HG03139 (cell line): ENCODE measurements around the gene RADX.

ENCODE experiments used
- ATAC-seq: cut with Tn5 transposase; IDR thresholded peaks from one replicate; pipeline ENCODE4 v1.9.1; 2021; ENCODE audit not compliant: unreplicated experiment

The RADX gene

GRCh38 chrX:106680716-106681115, 68.9 kb downstream of the RADX start:
- no peak for ATAC-seq

GRCh38 chrX:106684207-106684606, 72.4 kb downstream of the RADX start:
- ATAC-seq, result no peak

- ATAC-seq, result no peak
Measured at GRCh38 chrX:106692425-106693065, 80.8 kb downstream of the RADX start.

GRCh38 chrX:106696502-106696901, 84.7 kb downstream of the RADX start:
- ATAC-seq, result no peak

GRCh38 chrX:106698693-106699092, 86.9 kb downstream of the RADX start:
- ATAC-seq, result no peak

GRCh38 chrX:106702636-106703035, 90.9 kb downstream of the RADX start:
- no peak for ATAC-seq

- no peak for ATAC-seq
Measured at GRCh38 chrX:106706466-106706865, 94.7 kb downstream of the RADX start.

- ATAC-seq, result no peak
Measured at GRCh38 chrX:106707771-106708454, 96.1 kb downstream of the RADX start.

- ATAC-seq, result no peak
Measured at GRCh38 chrX:106710771-106711170, 99.0 kb downstream of the RADX start.

- no peak for ATAC-seq
Measured at GRCh38 chrX:106711375-106711774, 99.6 kb downstream of the RADX start.

GRCh38 chrX:106716004-106716403, 104.2 kb downstream of the RADX start:
- no peak for ATAC-seq

- no peak for ATAC-seq
Measured at GRCh38 chrX:106716463-106716862, 104.7 kb downstream of the RADX start.

GRCh38 chrX:106718709-106719108, 106.9 kb downstream of the RADX start:
- no peak for ATAC-seq

GRCh38 chrX:106725931-106726330, 114.2 kb downstream of the RADX start:
- ATAC-seq, result no peak

- ATAC-seq, result no peak
Measured at GRCh38 chrX:106726485-106727437, 115.0 kb downstream of the RADX start, which contains the start of gene RNF128. RNF128 (plus strand) TSS chrX:106726701; CDS start chrX:106726914, 213 bp downstream.

- no peak for ATAC-seq
Measured at GRCh38 chrX:106728337-106728736, 116.6 kb downstream of the RADX start.
